ENCODE data around the gene PTPN7.

PTPN7 gene

DNA sequence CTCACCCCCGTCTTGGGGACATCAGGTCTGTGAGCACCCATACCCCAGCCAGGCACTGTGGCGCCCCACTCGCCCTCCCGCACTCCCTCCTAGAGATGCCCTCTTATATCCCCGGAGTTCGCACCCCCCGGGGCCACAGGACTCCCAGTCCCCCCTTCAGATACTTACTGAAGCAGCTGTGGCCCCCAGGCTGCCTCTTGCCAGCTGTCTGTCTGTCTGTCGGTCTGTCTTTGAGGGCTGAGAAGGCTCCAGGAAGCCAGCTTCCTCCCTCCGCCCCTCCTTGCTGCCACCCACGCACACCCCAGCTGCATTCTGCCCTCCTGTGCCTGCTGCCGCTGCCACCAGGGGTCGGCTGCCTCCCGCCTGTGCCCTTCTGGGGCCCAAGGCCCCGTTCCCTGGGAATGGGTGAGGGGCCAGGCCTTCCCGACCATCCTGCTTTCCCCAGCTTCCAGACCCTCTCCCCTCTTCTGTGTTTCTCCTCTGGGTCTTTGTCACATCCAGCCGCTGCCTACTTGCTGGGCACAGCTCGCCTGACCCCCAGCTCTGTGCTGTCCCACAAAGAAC, at the start of gene PTPN7:
Gene PTPN7 (minus strand): TSS at position 226 of the 564 bp plus-strand sequence. CDS start 1,200 bp downstream, outside the sequence.
- Histone ChIP-seq H3K9me3 (ENCODE audit: control insufficient read depth, insufficient read depth, low read length) (no peaks in the 10 kb centered on the region), H3K4me3 (ENCODE audit: low read depth, low read length) (no peak within 1 kb of the TSS), H3K27me3 (ENCODE audit: control insufficient read depth, insufficient read depth, low read length) (no peaks in the 10 kb centered on the region), H3K27ac (ENCODE audit: low read depth, low read length) (no peak within 1 kb of the TSS), H3K36me3 (ENCODE audit: control insufficient read depth, insufficient read depth, low read length) (no peaks in the 10 kb centered on the region), H3K9ac (ENCODE audit: low read depth, low read length) (no peak within 1 kb of the TSS), H3K4me1 (ENCODE audit: control insufficient read depth, insufficient read depth, low read length) (peaks cover 14% of the 10 kb centered on the region; the same call in 1 of the 2 replicates)

DNA sequence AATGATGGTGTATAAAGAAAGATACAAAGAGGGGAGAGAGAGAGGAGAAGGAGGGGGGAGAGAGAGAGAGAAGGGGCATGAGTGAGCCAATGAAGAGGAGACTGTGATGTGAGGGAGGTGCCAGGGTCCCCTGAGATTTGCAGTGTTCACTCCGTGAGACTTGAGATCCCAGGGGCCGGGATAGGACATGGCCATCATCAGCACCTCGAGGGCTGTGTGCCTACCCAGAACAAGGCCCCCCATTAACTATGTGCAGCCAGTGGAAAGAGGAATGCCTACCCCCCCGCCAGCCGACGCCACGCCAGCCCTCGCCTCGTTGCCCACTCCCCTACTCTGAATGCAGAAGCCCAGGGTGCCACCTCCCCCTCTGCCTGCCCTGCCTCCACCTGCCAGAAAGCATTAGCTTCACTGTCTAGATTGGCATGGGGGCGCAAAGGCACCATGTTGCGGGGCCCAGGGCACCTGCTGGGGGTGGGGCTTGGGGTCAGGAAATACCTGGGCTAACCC, 48.0 kb upstream of the PTPN7 start:
- H3K9ac ChIP-seq (ENCODE audit: low read depth, low read length): no peak overlapping the region
- H3K9me3 ChIP-seq (ENCODE audit: control insufficient read depth, insufficient read depth, low read length): no peaks in the 10 kb centered on the region; the same call in 1 of the 2 replicates
- H3K36me3 ChIP-seq (ENCODE audit: control insufficient read depth, insufficient read depth, low read length): no peaks in the 10 kb centered on the region
- no peak overlapping the region for H3K27ac ChIP-seq (ENCODE audit: low read depth, low read length)
- H3K4me1 ChIP-seq (ENCODE audit: control insufficient read depth, insufficient read depth, low read length): no peaks in the 10 kb centered on the region
- no peaks in the 10 kb centered on the region for H3K27me3 ChIP-seq (ENCODE audit: control insufficient read depth, insufficient read depth, low read length)
- H3K4me3 ChIP-seq (ENCODE audit: low read depth, low read length): no peak overlapping the region

DNA sequence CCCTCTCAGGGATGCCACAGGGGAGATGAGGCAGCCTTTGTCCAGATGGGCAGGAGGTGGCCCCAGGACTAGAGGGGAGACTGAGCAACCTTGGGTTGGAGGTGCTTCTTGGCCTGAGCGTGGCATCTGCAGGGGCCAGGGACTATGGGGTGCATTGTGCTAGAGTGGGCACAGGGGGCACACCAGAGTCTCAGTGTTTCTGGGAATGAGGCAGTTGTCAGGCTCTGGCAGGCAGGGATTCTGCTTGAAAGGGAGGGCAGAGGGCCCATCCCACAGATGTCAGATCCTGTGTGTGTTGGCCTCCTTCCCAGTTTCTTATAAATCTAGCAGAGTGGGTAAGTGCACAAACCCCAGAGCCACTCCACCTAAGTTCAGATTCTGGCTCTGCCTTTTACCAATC, 46.9 kb upstream of the PTPN7 start:
- no peak overlapping the region for H3K9ac ChIP-seq (ENCODE audit: low read depth, low read length)
- no peaks in the 10 kb centered on the region for H3K27me3 ChIP-seq (ENCODE audit: control insufficient read depth, insufficient read depth, low read length)
- H3K4me1 ChIP-seq (ENCODE audit: control insufficient read depth, insufficient read depth, low read length): no peaks in the 10 kb centered on the region
- H3K9me3 ChIP-seq (ENCODE audit: control insufficient read depth, insufficient read depth, low read length): no peaks in the 10 kb centered on the region; the same call in 1 of the 2 replicates
- no peak overlapping the region for H3K4me3 ChIP-seq (ENCODE audit: low read depth, low read length)
- H3K27ac ChIP-seq (ENCODE audit: low read depth, low read length): no peak overlapping the region
- no peaks in the 10 kb centered on the region for H3K36me3 ChIP-seq (ENCODE audit: control insufficient read depth, insufficient read depth, low read length)

DNA sequence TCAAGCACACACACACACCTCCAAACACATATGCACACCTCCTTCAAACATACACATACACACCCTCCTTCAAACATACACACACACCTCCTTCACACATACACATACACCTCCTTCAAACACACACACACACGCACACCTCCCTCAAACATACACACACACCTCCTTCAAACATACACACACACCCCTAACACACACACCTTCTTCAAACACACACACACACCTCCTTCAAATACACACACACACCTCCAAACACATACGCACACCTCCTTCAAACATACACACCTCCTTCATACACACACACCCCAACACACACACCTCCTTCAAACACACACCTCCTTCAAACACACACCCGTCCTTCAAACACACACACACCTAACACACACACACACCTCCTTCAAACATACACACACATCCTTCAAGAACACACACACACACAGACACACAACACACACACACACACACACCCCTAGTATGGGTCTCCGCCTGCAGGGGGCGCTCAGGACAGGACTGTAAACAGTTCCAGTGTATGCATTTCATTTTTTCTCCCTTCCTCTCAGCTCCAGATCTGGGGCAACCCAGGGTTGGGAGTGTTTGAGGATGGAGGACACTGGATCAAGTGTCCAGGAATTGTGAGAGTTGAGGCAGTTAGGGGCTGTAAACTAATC, 45.3 kb upstream of the PTPN7 start:
- no peak overlapping the region for H3K4me3 ChIP-seq (ENCODE audit: low read depth, low read length)
- no peaks in the 10 kb centered on the region; the same call in 1 of the 2 replicates for H3K9me3 ChIP-seq (ENCODE audit: control insufficient read depth, insufficient read depth, low read length)
- H3K9ac ChIP-seq (ENCODE audit: low read depth, low read length): no peak overlapping the region
- H3K27me3 ChIP-seq (ENCODE audit: control insufficient read depth, insufficient read depth, low read length): no peaks in the 10 kb centered on the region
- no peaks in the 10 kb centered on the region for H3K4me1 ChIP-seq (ENCODE audit: control insufficient read depth, insufficient read depth, low read length)
- H3K36me3 ChIP-seq (ENCODE audit: control insufficient read depth, insufficient read depth, low read length): no peaks in the 10 kb centered on the region
- H3K27ac ChIP-seq (ENCODE audit: low read depth, low read length): no peak overlapping the region

DNA sequence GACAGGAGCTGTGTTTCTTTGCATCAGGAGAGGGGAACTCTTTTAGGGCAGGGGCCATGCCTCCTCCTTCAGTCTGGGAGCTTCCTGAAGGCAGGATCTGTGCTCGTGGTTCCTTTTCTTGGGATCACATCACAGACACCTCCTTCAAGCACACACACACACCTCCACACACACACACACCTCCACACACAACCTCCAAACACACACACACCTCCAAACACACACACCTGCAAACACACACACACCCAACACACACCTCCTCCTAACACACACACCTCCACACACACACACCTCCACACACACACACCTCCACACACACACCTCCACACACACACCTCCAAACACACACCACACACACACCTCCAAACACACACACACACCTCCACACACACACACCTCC, 43.7 kb upstream of the PTPN7 start:
- no peak overlapping the region for H3K9ac ChIP-seq (ENCODE audit: low read depth, low read length)
- no peak overlapping the region for H3K27ac ChIP-seq (ENCODE audit: low read depth, low read length)
- 0 out of 2 replicates have a peak, but pooled peaks cover 3% of the 10 kb centered on the region for H3K4me1 ChIP-seq (ENCODE audit: control insufficient read depth, insufficient read depth, low read length)
- no peaks in the 10 kb centered on the region; the same call in 1 of the 2 replicates for H3K9me3 ChIP-seq (ENCODE audit: control insufficient read depth, insufficient read depth, low read length)
- H3K36me3 ChIP-seq (ENCODE audit: control insufficient read depth, insufficient read depth, low read length): no peaks in the 10 kb centered on the region
- no peak overlapping the region for H3K4me3 ChIP-seq (ENCODE audit: low read depth, low read length)
- no peaks in the 10 kb centered on the region for H3K27me3 ChIP-seq (ENCODE audit: control insufficient read depth, insufficient read depth, low read length)

DNA sequence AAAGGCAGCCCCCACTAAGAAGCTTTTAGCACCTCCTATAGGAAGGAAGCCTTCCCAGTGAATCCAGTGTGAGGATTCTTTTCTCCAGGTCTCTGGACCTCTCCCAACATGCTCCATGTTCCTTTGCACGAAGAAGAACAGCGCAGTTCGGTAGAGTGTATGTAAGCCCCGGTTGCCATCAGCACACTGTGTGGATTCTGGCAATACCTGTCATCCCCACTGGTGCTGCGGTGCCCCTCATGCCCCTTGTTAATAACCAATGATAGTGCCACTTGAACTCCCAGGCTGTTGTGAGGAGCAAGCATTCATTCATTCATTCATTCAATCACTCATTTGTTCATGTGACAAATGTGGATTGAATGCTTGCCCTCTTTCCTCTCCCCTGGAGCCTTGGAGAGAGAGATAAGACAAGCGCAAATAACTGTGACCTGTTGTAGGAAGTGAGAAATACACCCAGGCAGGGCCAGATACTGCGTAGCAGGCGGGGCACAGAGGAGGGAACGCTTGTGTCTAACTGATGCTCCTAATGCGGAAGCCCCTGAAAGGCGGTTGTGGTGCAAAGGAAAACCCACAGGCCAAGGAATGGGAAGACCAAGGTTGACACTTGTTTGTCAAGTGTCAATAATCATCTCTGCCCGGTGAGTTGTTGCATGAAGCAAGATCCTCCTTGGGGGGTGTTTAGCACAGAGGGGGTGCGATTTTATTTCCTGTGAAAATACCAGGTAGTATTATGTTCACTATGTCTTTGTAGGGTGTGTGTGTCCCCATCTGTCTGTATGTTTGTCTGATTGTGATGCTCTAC, 43.0 kb upstream of the PTPN7 start:
- Histone ChIP-seq H3K9me3 (ENCODE audit: control insufficient read depth, insufficient read depth, low read length) (no peaks in the 10 kb centered on the region; the same call in 1 of the 2 replicates), H3K36me3 (ENCODE audit: control insufficient read depth, insufficient read depth, low read length) (no peaks in the 10 kb centered on the region), H3K27me3 (ENCODE audit: control insufficient read depth, insufficient read depth, low read length) (no peaks in the 10 kb centered on the region), H3K4me3 (ENCODE audit: low read depth, low read length) (no peak overlapping the region), H3K27ac (ENCODE audit: low read depth, low read length) (no peak overlapping the region), H3K9ac (ENCODE audit: low read depth, low read length) (no peak overlapping the region), H3K4me1 (ENCODE audit: control insufficient read depth, insufficient read depth, low read length) (0 out of 2 replicates have a peak, but pooled peaks cover 3% of the 10 kb centered on the region)

DNA sequence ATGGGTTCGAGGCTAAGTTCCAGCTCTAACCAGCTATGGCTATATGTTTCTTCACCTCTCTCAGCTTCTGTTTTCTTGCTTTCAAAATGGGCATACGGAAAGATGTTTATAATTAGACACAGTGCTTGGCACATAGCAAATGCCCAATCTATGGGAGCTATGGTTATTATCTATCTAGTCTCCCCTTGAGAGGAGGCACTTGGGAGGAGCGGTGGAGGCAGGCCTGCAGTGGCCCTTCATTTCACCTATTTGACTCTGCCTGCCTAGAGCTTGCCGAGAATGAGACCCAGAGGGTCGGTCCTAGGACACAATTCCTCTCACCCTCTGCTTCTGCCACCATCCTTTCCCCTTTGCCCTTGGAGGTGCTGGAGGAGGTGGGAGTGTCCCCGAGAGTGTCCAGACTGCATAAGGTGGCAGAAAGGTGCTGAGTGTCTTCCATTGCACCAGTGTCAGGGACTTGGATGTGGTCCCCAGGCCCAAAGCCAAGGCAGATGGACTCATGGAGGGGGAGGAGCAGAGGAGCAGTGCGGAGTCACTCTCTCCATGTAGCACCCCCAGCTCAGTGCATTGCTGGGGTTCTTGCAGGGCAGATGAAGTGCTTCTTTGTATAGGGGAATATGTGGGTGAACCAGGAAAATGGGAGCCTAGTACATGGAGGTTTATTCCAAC, 42.2 kb upstream of the PTPN7 start:
- H3K27ac ChIP-seq (ENCODE audit: low read depth, low read length): no peak overlapping the region
- H3K36me3 ChIP-seq (ENCODE audit: control insufficient read depth, insufficient read depth, low read length): no peaks in the 10 kb centered on the region

DNA sequence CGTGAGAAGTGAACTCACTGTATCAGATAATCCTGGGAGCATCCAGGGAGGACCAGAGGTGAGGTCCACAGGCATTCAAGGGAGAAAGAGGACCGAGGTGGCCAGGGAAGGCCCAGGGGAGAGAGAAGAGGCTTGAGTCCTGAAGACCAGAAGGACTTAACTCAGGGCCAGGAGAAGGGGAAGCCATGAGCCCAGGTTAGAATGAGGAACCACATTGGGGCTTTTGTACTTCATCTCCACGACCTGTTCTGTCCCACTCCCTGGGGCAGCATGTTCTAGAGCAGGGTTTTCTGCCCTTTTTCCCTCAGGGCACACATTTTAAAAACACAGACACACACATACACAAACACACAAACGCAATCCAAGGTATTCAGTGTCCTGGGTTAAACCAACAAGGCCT, 41.6 kb upstream of the PTPN7 start:
- Histone ChIP-seq H3K9ac (ENCODE audit: low read depth, low read length) (no peak overlapping the region), H3K4me1 (ENCODE audit: control insufficient read depth, insufficient read depth, low read length) (0 out of 2 replicates have a peak, but pooled peaks cover 3% of the 10 kb centered on the region), H3K27ac (ENCODE audit: low read depth, low read length) (no peak overlapping the region), H3K27me3 (ENCODE audit: control insufficient read depth, insufficient read depth, low read length) (no peaks in the 10 kb centered on the region), H3K9me3 (ENCODE audit: control insufficient read depth, insufficient read depth, low read length) (no peaks in the 10 kb centered on the region; the same call in 1 of the 2 replicates), H3K36me3 (ENCODE audit: control insufficient read depth, insufficient read depth, low read length) (no peaks in the 10 kb centered on the region), H3K4me3 (ENCODE audit: low read depth, low read length) (no peak overlapping the region)

More for the DNA sequence above, 42.2 kb upstream of the PTPN7 start:
- H3K9me3 ChIP-seq (ENCODE audit: control insufficient read depth, insufficient read depth, low read length): no peaks in the 10 kb centered on the region; the same call in 1 of the 2 replicates
- H3K27me3 ChIP-seq (ENCODE audit: control insufficient read depth, insufficient read depth, low read length): no peaks in the 10 kb centered on the region
- no peak overlapping the region for H3K9ac ChIP-seq (ENCODE audit: low read depth, low read length)
- no peak overlapping the region for H3K4me3 ChIP-seq (ENCODE audit: low read depth, low read length)
- 0 out of 2 replicates have a peak, but pooled peaks cover 3% of the 10 kb centered on the region for H3K4me1 ChIP-seq (ENCODE audit: control insufficient read depth, insufficient read depth, low read length)

DNA sequence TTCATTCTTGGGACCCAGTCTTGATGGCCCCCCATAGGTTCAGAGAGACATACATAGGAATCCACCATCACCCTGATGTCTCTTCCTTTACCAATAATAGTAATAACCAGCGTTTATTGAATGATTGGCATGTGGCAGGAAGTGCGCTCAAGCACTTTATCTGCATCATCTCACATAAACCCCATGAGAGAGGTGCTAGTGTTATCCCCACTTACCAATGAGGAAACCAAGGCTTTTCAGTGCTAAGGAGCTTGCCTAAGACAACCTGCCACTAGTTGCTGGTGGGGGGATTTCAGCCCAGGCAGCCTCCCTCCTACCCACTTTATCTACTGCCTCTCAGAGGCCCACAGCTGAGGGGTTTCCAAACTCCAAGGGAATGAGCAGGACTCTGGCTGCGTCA, 40.9 kb upstream of the PTPN7 start:
- Histone ChIP-seq H3K27ac (ENCODE audit: low read depth, low read length) (no peak overlapping the region), H3K9me3 (ENCODE audit: control insufficient read depth, insufficient read depth, low read length) (no peaks in the 10 kb centered on the region; the same call in 1 of the 2 replicates), H3K36me3 (ENCODE audit: control insufficient read depth, insufficient read depth, low read length) (no peaks in the 10 kb centered on the region), H3K9ac (ENCODE audit: low read depth, low read length) (no peak overlapping the region), H3K4me3 (ENCODE audit: low read depth, low read length) (no peak overlapping the region), H3K27me3 (ENCODE audit: control insufficient read depth, insufficient read depth, low read length) (no peaks in the 10 kb centered on the region), H3K4me1 (ENCODE audit: control insufficient read depth, insufficient read depth, low read length) (0 out of 2 replicates have a peak, but pooled peaks cover 3% of the 10 kb centered on the region)

DNA sequence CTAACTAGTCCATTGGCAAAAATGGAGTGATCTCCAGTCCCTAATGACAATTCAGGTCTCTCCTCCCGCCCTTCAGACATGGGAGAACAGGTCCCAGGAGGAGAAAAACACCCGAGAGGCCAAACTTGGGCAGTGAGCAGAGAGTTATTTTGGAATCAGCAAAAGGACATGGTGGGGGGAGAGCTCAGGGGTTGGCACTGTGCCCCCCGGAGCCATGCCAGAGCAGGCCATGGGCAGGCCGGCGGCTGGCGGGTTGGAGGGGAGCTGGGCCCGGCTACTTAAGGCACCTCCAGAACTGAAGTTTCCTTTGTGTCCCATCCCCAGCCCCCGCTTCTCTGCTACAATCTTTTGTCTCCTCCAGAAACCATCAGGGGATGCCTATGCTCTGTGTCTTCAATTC, 40.3 kb upstream of the PTPN7 start:
- no peaks in the 10 kb centered on the region for H3K36me3 ChIP-seq (ENCODE audit: control insufficient read depth, insufficient read depth, low read length)
- no peaks in the 10 kb centered on the region; the same call in 1 of the 2 replicates for H3K27me3 ChIP-seq (ENCODE audit: control insufficient read depth, insufficient read depth, low read length)
- H3K4me3 ChIP-seq (ENCODE audit: low read depth, low read length): no peak overlapping the region
- H3K9me3 ChIP-seq (ENCODE audit: control insufficient read depth, insufficient read depth, low read length): no peaks in the 10 kb centered on the region; the same call in 1 of the 2 replicates
- H3K9ac ChIP-seq (ENCODE audit: low read depth, low read length): no peak overlapping the region
- H3K4me1 ChIP-seq (ENCODE audit: control insufficient read depth, insufficient read depth, low read length): 0 out of 2 replicates have a peak, but pooled peaks cover 3% of the 10 kb centered on the region
- H3K27ac ChIP-seq (ENCODE audit: low read depth, low read length): no peak overlapping the region
